Rectal smooth muscle tissue (tissue), 1 donor: Measurements from ENCODE around the gene HOXB4.

Experiments used
- H3K27ac ChIP-seq: one replicate; pipeline ENCODE4 v1.7.0; 2013; ENCODE audit warnings: low read depth, low read length, inconsistent platforms
- H3K27me3 ChIP-seq: one replicate; pipeline ENCODE4 v1.7.0; 2013; ENCODE audit warnings: low read length; ENCODE audit not compliant: control insufficient read depth, insufficient read depth
- H3K36me3 ChIP-seq: one replicate; pipeline ENCODE4 v1.7.0; 2013; ENCODE audit warnings: low read length; ENCODE audit not compliant: control insufficient read depth, insufficient read depth
- H3K4me1 ChIP-seq: one replicate; pipeline ENCODE4 v1.7.0; 2013; ENCODE audit warnings: low read length; ENCODE audit not compliant: control insufficient read depth, insufficient read depth
- H3K4me3 ChIP-seq: one replicate; pipeline ENCODE4 v1.7.0; 2013; ENCODE audit warnings: low read length
- H3K9ac ChIP-seq: one replicate; pipeline ENCODE4 v1.7.0; 2013; ENCODE audit warnings: low read length

The HOXB4 gene

GRCh38 chr17:48588528-48588927 is 10.4 kb upstream of the HOXB4 start:
- Histone ChIP-seq H3K4me3 (peak overlapping the region; percentile 94), H3K27ac (peak overlapping the region; percentile 90), H3K27me3 (no peaks in the 10 kb centered on the region), H3K4me1 (peaks cover 24% of the 10 kb centered on the region), H3K9ac (no peak overlapping the region), H3K36me3 (no peaks in the 10 kb centered on the region)

- H3K4me1 ChIP-seq = peaks cover 29% of the 10 kb centered on the region
- peak overlapping the region; percentile 94 for H3K4me3 ChIP-seq
- no peaks in the 10 kb centered on the region for H3K36me3 ChIP-seq
- no peak overlapping the region for H3K9ac ChIP-seq
- H3K27ac ChIP-seq = peak overlapping the region; percentile 90
- no peaks in the 10 kb centered on the region for H3K27me3 ChIP-seq
Observed at GRCh38 chr17:48588074-48588415, 9.9 kb upstream of the HOXB4 start.

GRCh38 chr17:48587276-48588073 is 9.3 kb upstream of the HOXB4 start:
- Histone ChIP-seq H3K4me1 (peaks cover 33% of the 10 kb centered on the region), H3K4me3 (peak overlapping the region; percentile 94), H3K36me3 (no peaks in the 10 kb centered on the region), H3K9ac (peak overlapping the region; percentile 24), H3K27me3 (no peaks in the 10 kb centered on the region), H3K27ac (peak overlapping the region; percentile 90)

- Histone ChIP-seq H3K4me1 (peaks cover 33% of the 10 kb centered on the region), H3K9ac (peak overlapping the region; percentile 35), H3K36me3 (no peaks in the 10 kb centered on the region), H3K27me3 (no peaks in the 10 kb centered on the region), H3K4me3 (peak overlapping the region; percentile 94), H3K27ac (peak overlapping the region; percentile 90)
Observed at GRCh38 chr17:48586355-48587258, 8.5 kb upstream of the HOXB4 start.

- Histone ChIP-seq H3K27ac (peak overlapping the region; percentile 90), H3K4me1 (peaks cover 36% of the 10 kb centered on the region), H3K4me3 (peak overlapping the region; percentile 34), H3K27me3 (no peaks in the 10 kb centered on the region), H3K36me3 (no peaks in the 10 kb centered on the region), H3K9ac (no peak overlapping the region)
Observed at GRCh38 chr17:48584223-48584741, 6.1 kb upstream of the HOXB4 start.

- H3K27me3 ChIP-seq = no peaks in the 10 kb centered on the region
- no peak overlapping the region for H3K9ac ChIP-seq
- peak overlapping the region; percentile 34 for H3K4me3 ChIP-seq
- H3K4me1 ChIP-seq = peaks cover 38% of the 10 kb centered on the region
- peak overlapping the region; percentile 90 for H3K27ac ChIP-seq
- H3K36me3 ChIP-seq = no peaks in the 10 kb centered on the region
Observed at GRCh38 chr17:48583708-48584222, 5.6 kb upstream of the HOXB4 start.

- Histone ChIP-seq H3K4me3 (peak overlapping the region; percentile 81), H3K9ac (no peak overlapping the region)
Observed at GRCh38 chr17:48582750-48583069, 4.6 kb upstream of the HOXB4 start.

GRCh38 chr17:48579760-48580554 is 1.8 kb upstream of the HOXB4 start:
- Histone ChIP-seq H3K27me3 (no peaks in the 10 kb centered on the region), H3K4me3 (peak overlapping the region; percentile 81), H3K36me3 (no peaks in the 10 kb centered on the region), H3K4me1 (peaks cover 36% of the 10 kb centered on the region), H3K27ac (peak overlapping the region; percentile 90), H3K9ac (no peak overlapping the region)

More at GRCh38 chr17:48582750-48583069, 4.6 kb upstream of the HOXB4 start:
- Histone ChIP-seq H3K4me1 (peaks cover 39% of the 10 kb centered on the region), H3K27me3 (no peaks in the 10 kb centered on the region), H3K36me3 (no peaks in the 10 kb centered on the region), H3K27ac (peak overlapping the region; percentile 90)

- H3K4me3 ChIP-seq = peak overlapping the region; percentile 81
- H3K9ac ChIP-seq = no peak overlapping the region
- H3K27ac ChIP-seq = peak overlapping the region; percentile 90
- peaks cover 38% of the 10 kb centered on the region for H3K4me1 ChIP-seq
- H3K27me3 ChIP-seq = no peaks in the 10 kb centered on the region
- no peaks in the 10 kb centered on the region for H3K36me3 ChIP-seq
Observed at GRCh38 chr17:48579471-48579759, 1.3 kb upstream of the HOXB4 start.

- peak overlapping the region; percentile 81 for H3K4me3 ChIP-seq
- no peaks in the 10 kb centered on the region for H3K27me3 ChIP-seq
- H3K4me1 ChIP-seq = peaks cover 38% of the 10 kb centered on the region
- peak overlapping the region; percentile 49 for H3K9ac ChIP-seq
- H3K36me3 ChIP-seq = no peaks in the 10 kb centered on the region
- peak overlapping the region; percentile 90 for H3K27ac ChIP-seq
Observed at GRCh38 chr17:48578616-48579470, 693 bp upstream of the HOXB4 start.

GRCh38 chr17:48577330-48577945 is 712 bp downstream of the HOXB4 start:
- H3K4me1 ChIP-seq = peaks cover 40% of the 10 kb centered on the region
- H3K9ac ChIP-seq = peak overlapping the region; percentile 28
- H3K36me3 ChIP-seq = no peaks in the 10 kb centered on the region
- H3K27me3 ChIP-seq = no peaks in the 10 kb centered on the region
- peak overlapping the region; percentile 94 for H3K27ac ChIP-seq
- H3K4me3 ChIP-seq = peak overlapping the region; percentile 65
